SIG-M5 treated with dmso at 0.1 percent for 504 hours (cell line): ENCODE data around the gene ARVCF.

Experiments
- DNase-seq: peaks from one replicate; lab custom pipeline; 2025; ENCODE audit not compliant: unreplicated experiment; lab: John Stamatoyannopoulos, UW

ARVCF gene

GRCh38 chr22:20017622-20017958, 967 bp upstream of the ARVCF start:
- no peak for DNase-seq

GRCh38 chr22:20015971-20016733, 471 bp downstream of the ARVCF start:
- no peak for DNase-seq

GRCh38 chr22:20015187-20015625, 1.4 kb downstream of the ARVCF start:
- no peak for DNase-seq

GRCh38 chr22:20014526-20015186, 2.0 kb downstream of the ARVCF start:
- no peak for DNase-seq

GRCh38 chr22:20013382-20013871, 3.2 kb downstream of the ARVCF start:
- DNase-seq, result no peak

GRCh38 chr22:20012741-20013331, 3.8 kb downstream of the ARVCF start:
- DNase-seq, result no peak

- no peak for DNase-seq
These were observed 4.5 kb downstream of the ARVCF start for GRCh38 chr22:20011993-20012740.

- DNase-seq, result no peak
These were observed 5.3 kb downstream of the ARVCF start for GRCh38 chr22:20011123-20011992.

- DNase-seq, result no peak
These were observed 6.1 kb downstream of the ARVCF start for GRCh38 chr22:20010307-20011122.

- no peak for DNase-seq
These were observed 6.9 kb downstream of the ARVCF start for GRCh38 chr22:20009582-20010306.

- no peak for DNase-seq
These were observed 7.6 kb downstream of the ARVCF start for GRCh38 chr22:20009018-20009491.

GRCh38 chr22:20008221-20008995, 8.2 kb downstream of the ARVCF start:
- DNase-seq, result no peak

GRCh38 chr22:20004464-20004863, 12.2 kb downstream of the ARVCF start:
- DNase-seq, result no peak

GRCh38 chr22:20003304-20003703, 13.3 kb downstream of the ARVCF start:
- DNase-seq, result no peak

GRCh38 chr22:20002636-20003035, 14.0 kb downstream of the ARVCF start:
- no peak for DNase-seq

GRCh38 chr22:20002128-20002527, 14.5 kb downstream of the ARVCF start:
- DNase-seq, result no peak

GRCh38 chr22:20001082-20001638, 15.5 kb downstream of the ARVCF start:
- no peak for DNase-seq
